Tibial nerve (tissue), 4 donors: Measurements from ENCODE around the gene LRPAP1. TPM values are rescaled to one million over a fixed set of nuclear protein-coding genes. Genes with fewer than 3 reads are reported as not detected.
"Not testable (repeated sequence)": the region's sequence is repeated elsewhere in the genome, so short reads cannot be mapped to it uniquely, and the experiment has no call there.

Experiments
- DNase-seq, 2 donors: peaks; one replicate each; pipeline ENCODE4 v3.0.0-alpha.2; 2019; ENCODE audit warnings: low spot score in 2 of 2
- H3K27ac ChIP-seq, 4 donors: fragments of 200-600 bp; sonication (generic) in 3 of 4; one replicate each; pipeline ENCODE4 v1.5.1; 2017 to 2019; ENCODE audit warnings: mild to moderate bottlenecking in 1 of 4
- H3K27me3 ChIP-seq, 2 donors: fragments of 200-600 bp; sonication (generic) in 1 of 2; one replicate each; pipeline versions ENCODE4 v1.5.1 to v1.6.0; 2017 to 2019
- H3K36me3 ChIP-seq, 3 donors: fragments of 200-600 bp; sonication (generic); one replicate each; pipeline ENCODE4 v1.5.1; 2018 to 2019
- H3K4me1 ChIP-seq, 4 donors: fragments of 200-600 bp; sonication (generic) in 3 of 4; one replicate each; pipeline ENCODE4 v1.5.1; 2017 to 2019
- H3K4me3 ChIP-seq, 4 donors: fragments of 200-600 bp; sonication (generic) in 3 of 4; one replicate each; pipeline ENCODE4 v1.5.1; 2017 to 2019; ENCODE audit warnings: mild to moderate bottlenecking in 1 of 4, moderate library complexity in 1 of 4
- H3K9me3 ChIP-seq, 4 donors: fragments of 200-600 bp; sonication (generic) in 3 of 4; one replicate each; pipeline ENCODE4 v1.5.1; 2017 to 2019
- CTCF ChIP-seq, 5 experiments: fragments of 200-600 bp in 3 of 5; fragments of 450-650 bp in 2 of 5; sonication (generic) in 3 of 5; IDR thresholded peaks; one replicate each; pipeline ENCODE4 v1.5.1; 2016 to 2019; ENCODE audit warnings: antibody characterized with exemption in 5 of 5, mild to moderate bottlenecking in 3 of 5, moderate library complexity in 2 of 5
- EP300 ChIP-seq, 2 donors: sonication (generic); formaldehyde crosslinking; IDR thresholded peaks; one replicate each; pipeline ENCODE4 v1.6.1; 2017; ENCODE audit warnings: antibody characterized with exemption in 2 of 2, mild to moderate bottlenecking in 1 of 2
- POLR2A ChIP-seq, 2 donors: fragments of 450-650 bp; IDR thresholded peaks; one replicate each; pipeline ENCODE4 v1.6.1; 2017; ENCODE audit warnings: antibody characterized with exemption in 2 of 2, mild to moderate bottlenecking in 2 of 2, moderate library complexity in 2 of 2
- WGBS, 2 donors: methylation state at CpG; one replicate each; pipeline ENCODE4 v1.1.5; 2018; 5-methylcytosine and 5-hydroxymethylcytosine counted together
- total RNA-seq, 4 donors: library from RNA; depleted of rRNA; stranded (reverse); fragments of >200 nt; gene quantifications; one replicate each; pipeline ENCODE4 v1.1.0, GENCODE V29; 2016

The LRPAP1 gene
- total RNA-seq, 4 donors from 2014 or later, result 68.1 to 169 (median 108) TPM

GRCh38 chr4:3461515-3462291 is 70.5 kb downstream of the LRPAP1 start:
- Histone ChIP-seq H3K27ac (no peak overlapping the region), H3K4me3 (no peak overlapping the region), H3K27me3 (peaks cover 0 to 36% of the 10 kb centered on the region in 2 donors), H3K36me3 (no peaks in the 10 kb centered on the region), H3K4me1 (peaks cover 0 to 12% (median 3%) of the 10 kb centered on the region in 4 donors), H3K9me3 (peaks cover 0 to 2% (median 0%) of the 10 kb centered on the region in 4 donors)
- no peak for DNase-seq
- 65 to 77% methylated on average over 16 to 21 of the region's 25 CpGs for WGBS, 2 donors
- TF ChIP-seq CTCF (IDR thresholded peaks at IDR 0.05) (no peak), EP300 (IDR thresholded peaks at IDR 0.05) (no peak), POLR2A (IDR thresholded peaks at IDR 0.05) (no peak)

GRCh38 chr4:3460926-3461325 is 71.3 kb downstream of the LRPAP1 start:
- WGBS, 2 donors, result 78 to 90% methylated on average over 5 of the region's 5 CpGs
- Histone ChIP-seq H3K36me3 (no peaks in the 10 kb centered on the region), H3K4me1 (peaks cover 0 to 12% (median 3%) of the 10 kb centered on the region in 4 donors), H3K27ac (no peak overlapping the region), H3K4me3 (no peak overlapping the region), H3K9me3 (peaks cover 0 to 10% (median under 1%) of the 10 kb centered on the region in 4 donors), H3K27me3 (peaks cover 0 to 29% of the 10 kb centered on the region in 2 donors)
- no peak for DNase-seq
- TF ChIP-seq CTCF (IDR thresholded peaks at IDR 0.05) (no peak), EP300 (IDR thresholded peaks at IDR 0.05) (no peak), POLR2A (IDR thresholded peaks at IDR 0.05) (no peak)

- H3K27ac ChIP-seq, H3K36me3 ChIP-seq, H3K4me3 ChIP-seq, DNase-seq: not testable (repeated sequence)
- Histone ChIP-seq H3K27me3 (peaks cover 0 to 19% of the 10 kb centered on the region in 2 donors), H3K9me3 (peaks cover 0 to 25% (median 6%) of the 10 kb centered on the region in 4 donors), H3K4me1 (peaks cover 0 to 12% (median 3%) of the 10 kb centered on the region in 4 donors)
- 93 to 98% methylated on average over 5 of the region's 5 CpGs for WGBS, 2 donors
These were observed 73.1 kb downstream of the LRPAP1 start for GRCh38 chr4:3459156-3459555.

GRCh38 chr4:3458371-3458770 is 73.9 kb downstream of the LRPAP1 start:
- H3K27ac ChIP-seq, result no peak overlapping the region
- H3K36me3 ChIP-seq, result no peaks in the 10 kb centered on the region
- no peak overlapping the region for H3K4me3 ChIP-seq
- TF ChIP-seq EP300 (IDR thresholded peaks at IDR 0.05) (no peak), POLR2A (IDR thresholded peaks at IDR 0.05) (no peak), CTCF (IDR thresholded peaks at IDR 0.05) (no peak)
- peaks cover 0 to 11% of the 10 kb centered on the region in 2 donors for H3K27me3 ChIP-seq
- H3K4me1 ChIP-seq, result peaks cover 0 to 6% (median under 1%) of the 10 kb centered on the region in 4 donors
- DNase-seq, result no peak
- 67 to 68% methylated on average over 6 of the region's 6 CpGs for WGBS, 2 donors
- H3K9me3 ChIP-seq, result peaks cover 0 to 25% (median 6%) of the 10 kb centered on the region in 4 donors

- peaks cover 0 to 25% (median 6%) of the 10 kb centered on the region in 4 donors for H3K9me3 ChIP-seq
- DNase-seq, H3K36me3 ChIP-seq, H3K27ac ChIP-seq, H3K4me3 ChIP-seq, H3K4me1 ChIP-seq, H3K27me3 ChIP-seq: not testable (repeated sequence)
- 90 to 96% methylated on average over 3 of the region's 3 CpGs for WGBS, 2 donors
These were observed 76.6 kb downstream of the LRPAP1 start for GRCh38 chr4:3455596-3455995.

Other genes starting within 250 kb of the LRPAP1 start
- gene RGS12, start 239.4 kb downstream of the LRPAP1 start, total RNA-seq, result 10 to 100 TPM; 22.2 to 33.3 (median 28.5) TPM
- not detected for gene HGFAC, start 90.5 kb downstream of the LRPAP1 start, total RNA-seq
- under 1 TPM in 1 of 4 donors, not detected in 3; 0.66 TPM for gene DOK7, start 69.1 kb downstream of the LRPAP1 start, total RNA-seq
- 10 to 100 TPM in 2 of 4 donors, 1 to 10 TPM in 2; 3.1 to 13.2 (median 7.5) TPM for gene ADRA2C, start 234.0 kb upstream of the LRPAP1 start, total RNA-seq